NCI-H2227 (cell line): ENCODE results near the gene FIGN.

Experiments used
- DNase-seq: peaks from one replicate; lab custom pipeline; 2025; ENCODE audit not compliant: unreplicated experiment; lab: John Stamatoyannopoulos, UW

FIGN gene

DNA sequence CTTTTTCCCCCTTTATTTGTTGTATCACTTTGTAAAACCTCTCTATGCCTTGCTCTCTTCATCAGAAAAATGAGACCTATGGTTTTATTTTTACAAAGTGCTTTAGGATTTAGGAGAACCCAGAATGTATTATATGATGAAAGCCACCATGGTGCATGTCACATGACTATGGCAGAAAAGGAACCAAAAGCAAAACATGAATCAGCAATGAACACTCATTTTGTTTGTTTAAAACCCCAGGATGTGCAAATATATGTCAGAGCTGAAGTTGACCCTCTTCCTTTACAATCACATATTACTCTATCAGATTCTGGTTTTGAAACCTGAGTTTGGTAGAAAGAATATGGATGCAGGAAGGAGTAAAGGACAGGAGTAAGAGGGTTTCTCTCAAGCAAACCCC lies 70.0 kb downstream of the FIGN start:
- DNase-seq: no peak

DNA sequence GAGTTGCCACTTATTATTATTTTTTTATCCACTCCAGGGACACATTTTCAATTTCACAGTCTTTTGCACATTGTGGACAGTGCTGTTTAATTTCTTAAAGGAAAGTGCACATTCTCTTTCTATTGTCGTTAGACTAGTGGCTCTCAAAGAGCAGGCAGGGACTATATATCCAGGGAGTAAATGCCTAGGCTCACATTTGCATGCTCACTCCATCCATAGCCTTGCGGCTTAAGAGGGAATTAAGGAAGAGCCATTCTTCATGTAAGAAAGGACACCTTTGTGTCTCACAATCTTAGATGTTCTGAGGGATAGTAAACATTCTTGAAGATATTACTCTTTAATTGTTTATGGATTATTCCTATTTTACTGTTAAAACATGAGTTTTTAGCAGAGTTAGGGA lies 70.8 kb downstream of the FIGN start:
- no peak for DNase-seq

DNA sequence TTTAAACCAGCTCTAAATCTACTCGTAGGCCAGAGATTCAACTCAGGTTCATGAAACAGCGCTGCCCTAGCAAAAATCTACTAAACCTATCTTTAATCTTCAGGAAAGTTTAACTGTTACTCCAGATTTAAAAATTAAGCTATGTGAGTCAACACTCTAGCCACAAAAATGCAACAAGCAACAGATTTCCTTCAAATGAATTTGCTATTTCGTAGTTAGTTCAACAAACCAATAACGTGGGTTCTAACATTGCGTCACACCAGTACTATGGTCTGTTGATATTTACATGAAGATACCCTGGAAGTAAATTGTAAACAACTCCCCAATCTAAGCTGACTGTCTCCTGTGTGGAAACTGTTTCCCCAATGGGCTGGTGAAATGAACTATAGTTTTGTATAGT lies 71.2 kb downstream of the FIGN start:
- no peak for DNase-seq

DNA sequence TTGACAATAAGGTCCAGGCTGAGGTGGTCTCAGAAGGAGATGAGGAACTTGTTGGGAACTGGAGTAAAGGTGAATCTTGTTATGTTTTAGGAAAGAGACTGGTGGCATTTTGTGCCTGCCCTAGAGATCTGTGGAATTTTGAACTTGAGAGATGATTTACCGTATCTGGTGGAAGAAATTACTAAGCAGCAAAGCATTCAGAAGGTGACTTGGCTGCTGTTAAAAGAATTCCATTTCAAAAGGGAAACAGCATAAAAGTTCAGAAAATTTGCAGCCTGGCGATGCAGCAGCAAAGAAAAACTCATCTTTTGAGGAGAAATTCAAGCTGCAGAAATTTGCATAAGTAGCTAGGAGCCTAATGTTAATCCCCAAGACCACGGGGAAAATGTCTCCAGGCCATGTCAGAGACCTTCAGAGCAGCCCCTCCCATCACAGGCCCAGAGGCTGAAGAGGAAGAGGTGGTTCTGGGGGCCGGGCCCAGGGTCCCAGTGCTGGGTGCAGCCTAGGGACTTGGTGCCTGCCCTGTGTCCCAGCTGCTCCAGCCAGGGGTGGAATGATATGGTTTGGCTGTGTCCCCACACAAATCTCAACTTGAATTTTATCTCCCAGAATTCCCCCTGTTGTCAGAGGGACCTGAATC lies 73.5 kb downstream of the FIGN start:
- DNase-seq: no peak

DNA sequence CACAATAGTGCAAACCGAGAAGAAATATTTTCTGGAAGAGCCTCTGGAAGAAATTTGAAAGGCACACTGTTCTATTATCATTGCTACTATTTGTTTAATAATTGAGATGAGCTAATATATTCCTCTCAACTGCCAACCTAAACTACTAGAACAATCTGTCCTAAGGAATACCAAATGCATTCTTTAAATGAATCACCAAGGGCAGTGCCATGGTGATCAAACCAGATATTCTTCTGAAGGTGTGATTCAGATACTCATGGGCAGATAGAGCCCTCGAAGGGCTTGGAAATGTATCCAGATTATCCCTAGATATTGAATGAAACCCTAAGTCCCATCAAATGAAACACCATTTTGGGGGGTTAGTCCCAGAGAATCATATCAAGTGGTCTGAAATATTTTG lies 76.6 kb downstream of the FIGN start:
- no peak for DNase-seq

DNA sequence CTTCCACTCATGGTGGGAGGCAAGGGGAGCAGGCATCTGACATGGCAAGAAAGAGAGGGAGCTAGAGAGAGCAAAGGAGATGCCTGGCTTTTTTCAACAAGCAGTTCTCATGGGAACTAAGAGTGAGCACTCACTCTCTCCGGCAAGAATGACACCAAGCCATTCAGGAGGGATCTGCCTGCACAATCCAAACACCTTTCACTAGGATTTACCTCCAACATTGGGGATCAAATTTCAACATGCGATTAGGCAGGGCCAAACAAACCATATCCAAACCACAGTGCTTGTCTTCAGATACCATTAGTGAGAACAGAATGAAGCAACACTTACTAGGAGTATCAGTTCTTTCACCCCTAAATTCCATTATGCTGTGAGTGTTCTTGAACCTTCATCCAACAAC lies 77.3 kb downstream of the FIGN start:
- DNase-seq: no peak

DNA sequence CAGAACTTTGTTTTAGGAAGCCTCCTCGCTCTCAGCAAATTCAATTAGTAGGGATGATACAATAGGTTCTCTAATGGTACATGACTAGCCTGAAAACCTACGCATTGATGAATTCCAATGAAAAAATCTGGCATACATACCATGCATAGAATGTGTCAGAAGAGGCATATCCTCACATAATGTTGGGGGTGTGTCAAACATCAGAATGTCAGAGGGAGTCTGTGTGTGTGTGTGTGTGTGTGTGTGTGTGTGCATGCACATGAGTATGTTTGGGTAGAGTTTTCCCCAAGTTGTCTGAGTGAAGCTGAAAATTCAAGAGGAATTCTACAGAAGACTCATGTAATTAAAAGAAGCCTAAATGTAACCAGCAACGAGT lies 78.5 kb downstream of the FIGN start:
- no peak for DNase-seq

DNA sequence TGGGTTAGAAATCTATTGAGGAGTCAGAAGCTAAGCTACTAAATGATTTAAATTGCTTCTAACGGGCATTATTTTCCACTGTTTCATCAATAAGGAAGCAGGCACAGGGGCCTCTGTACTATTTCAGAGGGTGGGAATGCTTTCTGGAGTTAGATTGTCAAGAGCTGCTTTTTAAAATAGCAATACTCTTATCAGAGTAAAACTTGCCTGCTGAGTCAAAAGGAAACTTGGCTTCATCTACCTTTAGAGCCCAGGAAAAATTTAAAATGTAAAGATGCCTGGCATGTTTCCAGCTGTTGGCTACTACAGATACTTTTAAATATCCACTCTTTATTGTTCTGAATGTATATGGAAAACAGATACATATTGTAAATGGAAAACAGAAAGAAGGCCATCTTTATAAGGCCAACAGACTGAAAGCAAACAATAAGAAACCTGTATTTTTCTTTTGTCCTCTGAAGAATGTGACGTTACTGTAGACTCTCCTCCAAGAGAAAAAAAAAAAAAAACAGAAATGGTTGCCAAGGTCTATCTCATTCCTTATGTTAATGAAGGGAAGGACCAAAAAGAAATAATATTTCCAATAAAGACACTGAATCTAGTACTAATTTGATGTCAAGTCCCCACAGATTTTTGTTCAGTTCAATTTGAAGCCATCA lies 79.1 kb downstream of the FIGN start:
- no peak for DNase-seq

DNA sequence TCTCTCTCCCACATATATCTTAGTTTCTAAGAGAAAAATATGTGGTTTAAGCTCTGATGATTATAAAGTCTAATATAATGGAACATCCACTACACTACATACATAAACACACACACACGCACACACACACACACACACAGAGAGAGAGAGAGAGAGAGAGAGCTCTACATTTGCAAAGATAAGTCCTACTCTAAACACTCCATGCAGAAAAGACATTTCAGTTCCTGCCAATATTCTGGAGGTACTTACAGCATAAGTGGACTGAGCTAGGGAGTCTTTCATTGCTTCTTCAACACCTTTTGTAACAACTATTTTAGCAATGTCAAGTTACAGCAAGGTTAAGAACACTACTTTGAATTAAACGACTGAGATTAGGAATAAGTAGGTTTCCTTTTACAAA lies 80.1 kb downstream of the FIGN start:
- DNase-seq: peak; percentile 18

DNA sequence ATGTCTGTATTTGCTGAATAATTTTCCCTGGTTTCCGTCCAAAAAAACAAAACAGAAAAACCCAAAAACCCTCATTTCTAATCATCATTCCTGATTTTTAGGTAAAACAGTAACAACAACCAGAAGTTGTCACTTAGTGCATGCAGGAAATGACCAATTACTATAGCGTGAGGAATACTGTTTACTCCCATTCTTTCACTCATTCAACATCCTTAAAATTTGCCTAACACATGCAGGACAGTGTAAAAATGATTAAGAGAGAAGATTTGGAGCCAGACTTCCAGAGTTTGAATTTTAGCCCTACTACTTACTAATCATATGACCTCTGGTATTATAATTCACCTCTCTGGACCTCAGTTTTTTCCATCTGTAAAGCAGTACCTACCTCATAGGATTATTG lies 83.1 kb downstream of the FIGN start:
- DNase-seq: no peak

DNA sequence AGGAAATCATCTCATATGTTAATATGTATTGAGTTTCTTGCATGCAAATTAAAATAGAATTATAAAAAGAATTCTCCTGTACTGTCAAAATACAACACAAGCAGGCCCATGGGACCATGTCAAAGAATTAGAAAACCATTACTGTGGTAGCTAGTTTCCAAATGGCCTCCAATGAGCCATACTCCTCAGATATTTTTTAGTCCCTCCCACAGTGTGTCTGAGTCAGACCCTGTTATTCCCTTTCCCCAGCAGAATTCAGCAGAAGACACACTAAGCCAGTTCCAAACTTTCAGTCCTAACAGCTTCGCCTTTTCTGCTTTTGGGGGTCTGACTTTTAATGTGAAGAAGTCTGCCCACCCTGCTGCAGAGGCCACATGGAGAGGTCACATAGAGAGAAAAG lies 86.7 kb downstream of the FIGN start:
- DNase-seq: no peak

DNA sequence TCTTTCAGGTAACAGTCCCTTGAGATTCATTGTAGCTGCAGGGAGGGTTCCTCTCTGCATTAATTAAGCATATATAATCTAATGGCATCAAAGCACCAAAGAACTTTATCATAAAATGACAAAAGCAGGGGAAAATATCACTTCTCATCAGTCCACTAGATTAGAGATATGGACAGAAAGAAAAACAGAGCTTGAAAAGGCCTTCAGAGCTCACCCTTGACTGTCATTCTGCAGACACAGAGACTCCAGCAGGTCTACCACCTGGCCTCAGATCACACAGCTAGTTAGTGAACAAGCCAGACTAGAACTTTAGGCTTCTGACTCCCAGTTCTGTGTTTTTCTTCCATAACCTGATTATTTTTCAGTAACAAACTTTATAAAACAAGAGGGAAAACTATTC lies 88.5 kb downstream of the FIGN start:
- DNase-seq: no peak

DNA sequence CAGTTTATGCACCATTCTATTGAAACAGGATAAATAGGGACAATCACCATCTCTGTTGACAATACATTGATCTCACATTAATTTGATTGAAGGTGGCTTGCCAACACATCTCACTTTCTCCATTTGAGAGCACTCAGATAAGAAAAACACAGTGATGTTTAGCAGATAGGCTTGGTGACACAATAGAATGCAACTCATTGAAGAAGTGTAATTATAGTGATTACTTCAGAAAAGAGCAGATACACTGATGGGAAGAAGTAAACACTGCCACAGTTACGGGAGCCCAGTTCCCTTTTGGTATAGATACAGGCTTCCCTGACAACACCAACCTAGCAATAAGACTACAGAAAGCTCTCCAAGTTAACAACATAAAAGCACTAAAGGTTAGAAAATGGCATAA lies 89.1 kb downstream of the FIGN start:
- DNase-seq: peak; percentile 95

DNA sequence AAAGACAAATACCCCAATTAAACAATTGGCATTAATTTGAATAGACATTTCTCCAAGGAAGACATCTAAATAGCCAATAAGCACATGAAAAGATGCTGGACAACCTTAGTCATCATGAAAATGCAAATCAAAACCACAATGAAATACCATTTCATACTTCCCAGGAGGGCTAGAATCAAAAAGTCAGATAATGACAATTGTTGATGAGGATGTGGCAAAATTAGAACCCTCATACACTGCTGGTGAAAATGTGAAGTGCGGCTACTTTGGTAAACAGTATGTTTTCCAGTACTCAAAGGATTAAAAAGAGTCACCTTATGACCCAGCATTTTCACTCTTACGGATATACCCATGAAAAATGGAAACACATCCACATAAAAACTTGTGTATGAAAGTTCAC lies 91.6 kb downstream of the FIGN start:
- DNase-seq: no peak

DNA sequence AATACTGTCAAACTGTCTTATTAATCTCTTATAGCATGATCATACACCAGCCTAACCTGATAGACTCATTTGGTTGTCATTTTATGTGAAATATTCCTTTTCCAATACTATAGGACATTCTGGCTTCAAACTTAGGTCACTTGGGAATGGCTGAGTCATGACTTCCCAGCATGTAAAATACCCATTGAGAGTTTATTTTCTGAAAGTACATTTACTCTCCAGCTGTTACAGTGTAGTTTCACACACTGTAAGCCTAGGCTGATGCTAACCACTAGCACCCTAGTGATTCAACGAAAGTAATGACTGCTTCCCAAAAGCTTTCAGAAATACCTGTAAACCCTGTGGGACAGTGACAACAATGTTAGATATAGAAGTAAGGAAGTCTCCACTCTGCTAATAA lies 93.8 kb downstream of the FIGN start:
- DNase-seq: no peak

DNA sequence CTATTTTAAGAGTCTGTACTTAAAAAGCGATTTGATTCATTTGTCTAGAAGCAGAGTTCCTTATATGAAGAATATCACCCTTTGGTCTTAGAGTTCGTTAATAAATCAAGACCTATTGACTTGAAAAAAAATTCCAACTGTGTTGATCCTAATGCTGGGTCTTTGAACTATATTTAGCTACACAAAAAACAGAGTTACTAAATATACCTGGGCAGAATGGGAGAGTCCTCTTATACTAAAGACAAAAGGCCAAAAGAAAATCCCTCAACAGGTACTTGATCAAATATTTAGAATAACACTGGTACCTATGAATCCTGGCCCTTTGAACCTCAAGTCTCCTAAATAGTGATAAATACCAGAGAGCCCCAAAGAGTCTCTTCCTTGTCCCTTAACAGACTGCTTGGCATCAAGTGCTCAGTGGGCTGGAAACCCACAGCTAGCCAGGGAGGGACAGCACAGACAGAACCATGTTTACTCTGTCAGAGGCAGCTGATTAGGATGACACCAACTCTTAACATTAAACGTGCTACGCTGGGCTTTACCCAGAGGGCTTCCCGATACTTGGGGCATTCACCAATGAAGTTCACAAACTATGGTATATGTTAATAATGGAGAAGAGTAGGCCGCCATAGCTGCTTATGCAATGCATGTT lies 95.1 kb downstream of the FIGN start:
- DNase-seq: no peak

DNA sequence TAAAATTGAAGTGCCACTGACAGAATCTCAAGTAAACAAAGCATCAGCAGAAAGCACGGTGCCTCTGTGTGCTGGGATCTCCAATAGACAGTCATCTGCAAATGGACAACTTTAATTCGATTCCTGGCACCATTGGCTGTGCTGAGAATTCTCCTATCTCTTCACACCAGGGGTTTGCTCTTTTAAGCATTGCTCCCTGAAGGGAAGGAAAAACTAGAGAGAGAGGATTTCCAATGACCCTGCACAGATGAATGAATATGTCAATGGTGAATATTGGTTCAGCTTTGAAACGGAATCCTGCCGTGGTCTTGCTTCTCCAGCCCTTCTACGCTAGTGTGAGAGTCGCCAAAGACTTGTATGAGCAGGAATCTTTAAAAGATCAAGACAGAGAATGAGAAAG lies 97.9 kb downstream of the FIGN start:
- DNase-seq: peak; percentile 53

DNA sequence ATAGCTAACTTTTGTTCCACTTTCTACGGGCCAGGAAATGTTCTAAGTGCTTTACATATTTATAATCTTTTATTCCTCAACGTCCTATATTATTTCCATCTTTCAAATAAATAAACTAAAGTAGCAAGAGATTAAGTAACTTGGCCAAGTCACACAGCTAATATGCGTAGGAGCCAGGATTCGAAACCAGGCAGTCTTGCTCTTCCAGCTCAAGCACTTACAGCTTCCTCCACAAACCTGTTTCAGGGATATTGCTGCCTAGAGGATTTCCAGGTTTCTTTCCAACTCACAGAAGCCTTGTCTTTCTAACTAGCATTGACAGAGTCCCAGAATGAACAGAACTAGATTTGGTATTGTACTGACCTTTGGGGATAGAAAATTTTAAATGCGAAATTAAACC lies 102.5 kb downstream of the FIGN start:
- DNase-seq: no peak

DNA sequence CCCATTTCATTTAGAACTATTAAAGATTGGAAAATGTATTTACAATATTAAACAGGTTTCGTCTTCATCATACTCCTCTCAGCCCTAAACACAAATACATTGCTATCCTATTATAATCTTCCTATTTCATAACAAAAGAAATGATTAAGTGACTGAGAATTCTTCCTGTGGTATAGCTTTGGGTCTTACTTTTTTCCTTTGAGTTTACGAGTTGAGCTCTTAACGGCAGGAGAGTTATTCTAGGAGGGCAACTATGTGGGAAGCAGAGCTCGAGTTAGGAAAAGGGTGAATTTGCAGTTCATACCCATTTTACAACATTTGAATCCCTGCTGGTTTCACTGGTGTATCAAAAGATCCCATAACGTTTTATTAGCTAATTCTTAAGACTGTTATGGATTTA lies 105.0 kb downstream of the FIGN start:
- no peak for DNase-seq

DNA sequence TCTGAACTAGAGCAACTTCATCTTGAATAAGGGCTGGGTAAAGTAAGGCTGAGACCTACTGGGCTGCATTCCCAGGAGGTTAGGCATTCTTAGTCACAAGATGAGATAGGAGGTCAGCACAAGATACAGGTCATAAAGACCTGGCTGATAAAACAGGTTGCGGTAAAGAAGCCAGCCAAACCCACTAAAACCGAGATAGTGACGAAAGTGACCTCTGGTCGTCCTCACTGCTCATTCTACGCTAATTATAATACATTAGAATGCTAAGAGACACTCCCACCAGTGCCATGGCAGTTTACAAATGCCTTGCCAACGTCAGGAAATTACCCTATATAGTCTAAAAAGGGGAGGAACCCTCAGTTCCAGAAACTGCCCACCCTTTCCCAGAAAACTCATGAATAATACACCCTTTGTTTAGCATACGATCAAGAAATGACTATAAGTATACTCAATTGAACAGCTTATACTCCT lies 109.1 kb downstream of the FIGN start:
- no peak for DNase-seq

DNA sequence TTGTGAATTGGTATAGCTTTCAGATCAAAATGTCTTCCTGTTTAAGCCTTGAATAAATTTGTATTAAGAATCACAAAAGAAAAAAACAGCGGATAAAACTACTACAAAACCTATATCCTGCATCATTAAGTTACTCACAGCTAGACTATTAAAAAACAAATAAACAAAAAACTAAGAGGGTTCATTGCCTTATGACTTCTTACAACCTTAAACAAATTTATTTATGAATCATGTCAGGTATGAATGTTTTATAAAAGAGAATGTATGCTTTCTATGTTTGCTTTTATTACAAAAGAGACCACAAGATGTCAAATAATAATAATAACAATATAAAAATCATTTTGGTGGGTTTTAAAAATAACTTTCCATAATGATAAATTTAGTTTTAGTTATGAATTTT lies 109.6 kb downstream of the FIGN start:
- no peak for DNase-seq

DNA sequence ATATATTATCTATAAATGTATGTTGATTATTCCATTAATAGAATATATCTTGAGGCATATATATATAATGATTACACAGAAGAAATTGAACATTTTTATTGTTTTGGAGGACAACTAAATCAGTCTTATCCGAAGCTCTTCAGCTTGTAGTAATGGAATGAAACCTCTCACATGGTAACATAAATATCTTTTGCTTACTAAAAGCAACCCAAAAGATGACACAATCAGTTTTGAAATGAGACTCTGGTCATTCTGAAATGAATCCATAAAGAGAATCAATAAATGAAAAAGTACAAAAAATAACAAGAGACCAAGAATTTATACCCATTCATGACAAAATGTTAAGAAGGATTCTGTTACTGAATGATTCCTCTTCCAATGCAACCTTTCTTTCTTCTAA lies 110.2 kb downstream of the FIGN start:
- DNase-seq: no peak
